ENCODE results near the gene DOCK1.

DOCK1 gene

DNA sequence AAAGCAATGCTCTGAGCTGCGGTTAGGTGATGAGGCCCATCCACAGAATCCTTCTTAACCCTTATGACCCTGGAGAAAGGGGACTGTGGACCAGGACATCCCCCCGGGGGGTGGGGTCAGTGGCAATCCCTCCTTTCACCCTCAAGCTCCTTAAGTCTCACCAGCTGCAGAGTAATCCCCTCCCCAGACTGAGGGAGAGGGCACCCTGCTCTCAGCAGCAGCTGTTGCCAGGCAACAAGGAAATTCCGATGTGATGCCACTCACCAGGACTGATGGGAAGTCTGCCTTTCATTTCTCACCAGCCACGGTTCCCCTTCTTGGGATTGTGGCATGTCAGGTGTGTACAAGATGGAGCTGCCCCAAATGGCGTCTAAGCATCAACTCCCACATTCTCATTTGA lies 129.6 kb downstream of the DOCK1 start:
- Histone ChIP-seq H3K4me2 (ENCODE audit: low read depth, low read length) (no peak overlapping the region), H3K27ac (ENCODE audit: low read length) (no peak overlapping the region), H3K9ac (ENCODE audit: low read length) (no peak overlapping the region), H3K9me2 (replicated peaks; ENCODE audit: insufficient read depth, low read length) (no peaks in the 10 kb centered on the region), H2AFZ (ENCODE audit: low read length) (no peak overlapping the region), H3K36me3 (replicated peaks; ENCODE audit: insufficient read depth, low read length) (no peaks in the 10 kb centered on the region), H3K27me3 (replicated peaks; ENCODE audit: insufficient read depth, low read length) (no peaks in the 10 kb centered on the region), H3K4me1 (ENCODE audit: low read length) (no peaks in the 10 kb centered on the region), H3K4me3 (ENCODE audit: low read length) (no peak overlapping the region), H3K79me2 (ENCODE audit: low read length) (no peaks in the 10 kb centered on the region), H4K20me1 (ENCODE audit: insufficient read depth, low read length) (no peaks in the 10 kb centered on the region), H3K9me3 (replicated peaks; ENCODE audit: insufficient read depth, low read length) (no peaks in the 10 kb centered on the region), H3F3A (ENCODE audit: insufficient read depth, low read length) (no peaks in the 10 kb centered on the region)
- no peak for DNase-seq
- TF ChIP-seq, protein P1, sequence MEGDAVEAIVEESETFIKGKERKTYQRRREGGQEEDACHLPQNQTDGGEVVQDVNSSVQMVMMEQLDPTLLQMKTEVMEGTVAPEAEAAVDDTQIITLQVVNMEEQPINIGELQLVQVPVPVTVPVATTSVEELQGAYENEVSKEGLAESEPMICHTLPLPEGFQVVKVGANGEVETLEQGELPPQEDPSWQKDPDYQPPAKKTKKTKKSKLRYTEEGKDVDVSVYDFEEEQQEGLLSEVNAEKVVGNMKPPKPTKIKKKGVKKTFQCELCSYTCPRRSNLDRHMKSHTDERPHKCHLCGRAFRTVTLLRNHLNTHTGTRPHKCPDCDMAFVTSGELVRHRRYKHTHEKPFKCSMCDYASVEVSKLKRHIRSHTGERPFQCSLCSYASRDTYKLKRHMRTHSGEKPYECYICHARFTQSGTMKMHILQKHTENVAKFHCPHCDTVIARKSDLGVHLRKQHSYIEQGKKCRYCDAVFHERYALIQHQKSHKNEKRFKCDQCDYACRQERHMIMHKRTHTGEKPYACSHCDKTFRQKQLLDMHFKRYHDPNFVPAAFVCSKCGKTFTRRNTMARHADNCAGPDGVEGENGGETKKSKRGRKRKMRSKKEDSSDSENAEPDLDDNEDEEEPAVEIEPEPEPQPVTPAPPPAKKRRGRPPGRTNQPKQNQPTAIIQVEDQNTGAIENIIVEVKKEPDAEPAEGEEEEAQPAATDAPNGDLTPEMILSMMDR (IDR thresholded peaks at IDR 0.05; ENCODE audit: low read length) = no peak
- TF ChIP-seq EZH2 (optimal IDR thresholded peaks at IDR 0.05; ENCODE audit: low read depth, low read length) (no peak), EZH2phosphoT487 (IDR thresholded peaks at IDR 0.05; ENCODE audit: low read length) (no peak)

DNA sequence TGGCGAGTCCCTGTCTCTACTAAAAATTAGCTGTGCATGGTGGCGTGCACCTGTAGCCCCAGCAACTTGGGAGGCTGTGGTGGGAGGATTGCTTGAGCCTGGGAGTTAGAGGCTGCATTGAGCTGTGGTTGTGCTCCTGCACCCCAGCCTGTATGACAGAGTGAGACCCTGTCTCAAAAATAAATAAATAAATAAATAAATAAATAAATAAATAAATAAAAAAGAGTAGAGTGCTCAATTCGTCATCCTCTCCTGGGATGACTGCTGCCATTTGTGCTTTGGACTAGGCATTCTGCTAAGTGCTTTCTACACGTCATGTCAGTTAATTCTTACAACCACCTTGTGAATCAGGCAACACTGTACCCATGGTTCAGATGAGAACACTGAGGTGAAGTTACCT lies 130.6 kb downstream of the DOCK1 start:
- Histone ChIP-seq H3K9me3 (replicated peaks; ENCODE audit: insufficient read depth, low read length) (no peaks in the 10 kb centered on the region), H3K36me3 (replicated peaks; ENCODE audit: insufficient read depth, low read length) (no peaks in the 10 kb centered on the region), H3K4me3 (ENCODE audit: low read length) (no peak overlapping the region), H2AFZ (ENCODE audit: low read length) (no peak overlapping the region), H3K4me2 (ENCODE audit: low read depth, low read length) (no peak overlapping the region), H3K79me2 (ENCODE audit: low read length) (no peaks in the 10 kb centered on the region), H3K27me3 (replicated peaks; ENCODE audit: insufficient read depth, low read length) (no peaks in the 10 kb centered on the region), H3K4me1 (ENCODE audit: low read length) (no peaks in the 10 kb centered on the region), H3K9me2 (replicated peaks; ENCODE audit: insufficient read depth, low read length) (no peaks in the 10 kb centered on the region), H3K27ac (ENCODE audit: low read length) (no peak overlapping the region), H3F3A (ENCODE audit: insufficient read depth, low read length) (no peaks in the 10 kb centered on the region), H3K9ac (ENCODE audit: low read length) (no peak overlapping the region), H4K20me1 (ENCODE audit: insufficient read depth, low read length) (no peaks in the 10 kb centered on the region)
- no peak for DNase-seq
- TF ChIP-seq EZH2phosphoT487 (IDR thresholded peaks at IDR 0.05; ENCODE audit: low read length) = no peak
- no peak for TF ChIP-seq EZH2 (optimal IDR thresholded peaks at IDR 0.05; ENCODE audit: low read depth, low read length)
- TF ChIP-seq, protein P1 (IDR thresholded peaks at IDR 0.05; ENCODE audit: low read length) = no peak

DNA sequence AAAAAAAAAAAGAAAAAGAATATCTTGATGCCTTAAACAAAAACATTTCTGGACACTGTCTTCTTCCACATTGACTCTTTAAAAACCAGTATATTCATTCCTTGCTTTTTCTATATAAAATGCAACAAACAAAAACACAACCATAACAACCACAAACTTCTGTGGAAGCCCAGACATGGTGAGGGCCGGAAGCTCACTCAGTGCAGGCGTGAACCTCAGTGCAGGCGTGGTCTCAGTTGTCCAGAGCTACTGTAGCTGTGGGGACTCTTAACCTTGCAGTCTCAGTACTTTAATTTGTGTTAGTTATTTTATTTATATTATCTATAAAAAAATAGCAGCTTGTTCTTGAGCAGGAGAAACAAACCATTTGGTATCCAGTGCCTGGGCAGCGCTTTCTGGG lies 131.8 kb downstream of the DOCK1 start:
- Histone ChIP-seq H3K27ac (ENCODE audit: low read length) (no peak overlapping the region), H3K9ac (ENCODE audit: low read length) (no peak overlapping the region), H3K9me3 (replicated peaks; ENCODE audit: insufficient read depth, low read length) (no peaks in the 10 kb centered on the region), H2AFZ (ENCODE audit: low read length) (no peak overlapping the region), H3K27me3 (replicated peaks; ENCODE audit: insufficient read depth, low read length) (no peaks in the 10 kb centered on the region), H3K4me2 (ENCODE audit: low read depth, low read length) (no peak overlapping the region), H3F3A (ENCODE audit: insufficient read depth, low read length) (no peaks in the 10 kb centered on the region), H3K4me1 (ENCODE audit: low read length) (no peaks in the 10 kb centered on the region), H3K9me2 (replicated peaks; ENCODE audit: insufficient read depth, low read length) (no peaks in the 10 kb centered on the region), H4K20me1 (ENCODE audit: insufficient read depth, low read length) (no peaks in the 10 kb centered on the region), H3K4me3 (ENCODE audit: low read length) (no peak overlapping the region), H3K36me3 (replicated peaks; ENCODE audit: insufficient read depth, low read length) (no peaks in the 10 kb centered on the region), H3K79me2 (ENCODE audit: low read length) (no peaks in the 10 kb centered on the region)
- no peak for DNase-seq
- TF ChIP-seq EZH2phosphoT487 (IDR thresholded peaks at IDR 0.05; ENCODE audit: low read length) = no peak
- TF ChIP-seq EZH2 (optimal IDR thresholded peaks at IDR 0.05; ENCODE audit: low read depth, low read length) = no peak
- TF ChIP-seq, protein P1 (IDR thresholded peaks at IDR 0.05; ENCODE audit: low read length) = no peak

Measured in MM.1S (cell line).